ENCODE results near the gene SCRN2.

Gene SCRN2

GRCh38 chr17:47840001-47840741 lies 902 bp downstream of the SCRN2 start:
- ATAC-seq = no peak
- TF ChIP-seq ZFP3 (CRISPR knock-in tag; IDR thresholded peaks at IDR 0.05) (no peak), ZC3H10 (CRISPR knock-in tag; IDR thresholded peaks at IDR 0.05) (no peak), BACH2 (CRISPR knock-in tag; IDR thresholded peaks at IDR 0.05; ENCODE audit: borderline replicate concordance) (no peak), SNAI2 (CRISPR knock-in tag; IDR thresholded peaks at IDR 0.05) (no peak), TSHZ2 (CRISPR knock-in tag; IDR thresholded peaks at IDR 0.05) (no peak), CSRNP3 (CRISPR knock-in tag; IDR thresholded peaks at IDR 0.05) (no peak), RARB (CRISPR knock-in tag; IDR thresholded peaks at IDR 0.05) (no peak), PATZ1 (CRISPR knock-in tag; IDR thresholded peaks at IDR 0.05; ENCODE audit: borderline replicate concordance) (no peak), ISL1 (CRISPR knock-in tag; IDR thresholded peaks at IDR 0.05) (no peak), PPARA (CRISPR knock-in tag; IDR thresholded peaks at IDR 0.05; ENCODE audit: borderline replicate concordance) (no peak), OSR1 (CRISPR knock-in tag; IDR thresholded peaks at IDR 0.05) (no peak)
- TF ChIP-seq, protein P1, sequence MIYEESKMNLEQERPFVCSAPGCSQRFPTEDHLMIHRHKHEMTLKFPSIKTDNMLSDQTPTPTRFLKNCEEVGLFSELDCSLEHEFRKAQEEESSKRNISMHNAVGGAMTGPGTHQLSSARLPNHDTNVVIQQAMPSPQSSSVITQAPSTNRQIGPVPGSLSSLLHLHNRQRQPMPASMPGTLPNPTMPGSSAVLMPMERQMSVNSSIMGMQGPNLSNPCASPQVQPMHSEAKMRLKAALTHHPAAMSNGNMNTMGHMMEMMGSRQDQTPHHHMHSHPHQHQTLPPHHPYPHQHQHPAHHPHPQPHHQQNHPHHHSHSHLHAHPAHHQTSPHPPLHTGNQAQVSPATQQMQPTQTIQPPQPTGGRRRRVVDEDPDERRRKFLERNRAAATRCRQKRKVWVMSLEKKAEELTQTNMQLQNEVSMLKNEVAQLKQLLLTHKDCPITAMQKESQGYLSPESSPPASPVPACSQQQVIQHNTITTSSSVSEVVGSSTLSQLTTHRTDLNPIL (CRISPR knock-in tag; IDR thresholded peaks at IDR 0.05; ENCODE audit: low read depth) = no peak

GRCh38 chr17:47839071-47839470 lies 2.0 kb downstream of the SCRN2 start:
- no peak for TF ChIP-seq ZFP30 (CRISPR knock-in tag; IDR thresholded peaks at IDR 0.05)
- TF ChIP-seq OSR1 (CRISPR knock-in tag; IDR thresholded peaks at IDR 0.05) = no peak
- no peak for TF ChIP-seq GLIS3 (CRISPR knock-in tag; IDR thresholded peaks at IDR 0.05)
- no peak for TF ChIP-seq ISL1 (CRISPR knock-in tag; IDR thresholded peaks at IDR 0.05)
- TF ChIP-seq TCF4 (CRISPR knock-in tag; IDR thresholded peaks at IDR 0.05; ENCODE audit: borderline replicate concordance) = no peak
- TF ChIP-seq BACH2 (CRISPR knock-in tag; IDR thresholded peaks at IDR 0.05; ENCODE audit: borderline replicate concordance) = no peak
- TF ChIP-seq RARB (CRISPR knock-in tag; IDR thresholded peaks at IDR 0.05) = no peak
- TF ChIP-seq ARNTL (CRISPR knock-in tag; IDR thresholded peaks at IDR 0.05; ENCODE audit: borderline replicate concordance, low read depth) = no peak
- TF ChIP-seq TSHZ2 (CRISPR knock-in tag; IDR thresholded peaks at IDR 0.05) = no peak
- TF ChIP-seq, protein P1 (CRISPR knock-in tag; IDR thresholded peaks at IDR 0.05; ENCODE audit: low read depth) = no peak
- no peak for TF ChIP-seq TOX (CRISPR knock-in tag; IDR thresholded peaks at IDR 0.05; ENCODE audit: borderline replicate concordance)

More at GRCh38 chr17:47839071-47839470, 2.0 kb downstream of the SCRN2 start:
- no peak for ATAC-seq

All from SK-N-SH treated with all-trans-retinoic acid at 6 μM for 48 hours (cell line).